Vagina (tissue), 2 donors: ENCODE measurements around the gene NCF4.

ENCODE experiments used
- POLR2A ChIP-seq, 2 donors: fragments of 450-650 bp; IDR thresholded peaks; one replicate each; pipeline ENCODE4 v1.6.1; 2017; ENCODE audit warnings: antibody characterized with exemption in 2 of 2, mild to moderate bottlenecking in 2 of 2, moderate library complexity in 2 of 2
- TF ChIP-seq, protein P1 (sequence below), 3 experiments: fragments of 450-650 bp in 2 of 3; fragments of 200-600 bp in 1 of 3; sonication (generic) in 1 of 3; IDR thresholded peaks; one replicate each; pipeline ENCODE4 v1.5.1; 2017 to 2019; ENCODE audit warnings: antibody characterized with exemption in 3 of 3, mild to moderate bottlenecking in 2 of 3, moderate library complexity in 2 of 3

DNA sequence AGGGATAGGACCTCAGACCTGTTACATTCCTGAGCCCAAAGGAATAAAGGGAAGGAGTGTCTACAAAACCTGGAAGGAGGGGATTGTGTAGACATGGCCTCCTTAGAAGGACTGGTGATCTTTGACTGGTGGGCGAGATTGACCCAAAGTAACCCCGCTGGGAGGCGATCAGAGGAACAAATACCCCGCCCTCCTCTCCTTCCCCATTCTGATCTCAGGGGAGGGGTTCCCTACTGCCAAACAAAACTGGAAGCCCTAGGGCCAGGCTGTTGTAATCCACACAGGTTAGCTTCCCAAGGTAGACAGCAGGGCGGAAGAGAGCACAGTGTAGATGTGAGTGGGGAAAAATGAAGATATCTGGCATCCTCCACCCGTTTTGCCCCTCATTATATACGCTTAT is 24.7 kb downstream of the NCF4 start:
- TF ChIP-seq POLR2A (IDR thresholded peaks at IDR 0.05): no peak
- TF ChIP-seq, protein P1, sequence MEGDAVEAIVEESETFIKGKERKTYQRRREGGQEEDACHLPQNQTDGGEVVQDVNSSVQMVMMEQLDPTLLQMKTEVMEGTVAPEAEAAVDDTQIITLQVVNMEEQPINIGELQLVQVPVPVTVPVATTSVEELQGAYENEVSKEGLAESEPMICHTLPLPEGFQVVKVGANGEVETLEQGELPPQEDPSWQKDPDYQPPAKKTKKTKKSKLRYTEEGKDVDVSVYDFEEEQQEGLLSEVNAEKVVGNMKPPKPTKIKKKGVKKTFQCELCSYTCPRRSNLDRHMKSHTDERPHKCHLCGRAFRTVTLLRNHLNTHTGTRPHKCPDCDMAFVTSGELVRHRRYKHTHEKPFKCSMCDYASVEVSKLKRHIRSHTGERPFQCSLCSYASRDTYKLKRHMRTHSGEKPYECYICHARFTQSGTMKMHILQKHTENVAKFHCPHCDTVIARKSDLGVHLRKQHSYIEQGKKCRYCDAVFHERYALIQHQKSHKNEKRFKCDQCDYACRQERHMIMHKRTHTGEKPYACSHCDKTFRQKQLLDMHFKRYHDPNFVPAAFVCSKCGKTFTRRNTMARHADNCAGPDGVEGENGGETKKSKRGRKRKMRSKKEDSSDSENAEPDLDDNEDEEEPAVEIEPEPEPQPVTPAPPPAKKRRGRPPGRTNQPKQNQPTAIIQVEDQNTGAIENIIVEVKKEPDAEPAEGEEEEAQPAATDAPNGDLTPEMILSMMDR (IDR thresholded peaks at IDR 0.05): no peak
